Inflammatory macrophage treated with lipopolysaccharide for 4 hours (primary cell): ENCODE results near the gene ZNF45.
A peak's percentile ranks its signal among the peaks of the same experiment; 100 is the strongest.
"Not testable (repeated sequence)": the region's sequence is repeated elsewhere in the genome, so short reads cannot be mapped to it uniquely, and the experiment has no call there.

Experiments used
- DNase-seq: peaks from one replicate; pipeline ENCODE4 v3.0.0-alpha.2; 2020

The ZNF45 gene

GRCh38 chr19:43934985-43935708 is at the start of gene ZNF45:
ZNF45 (minus strand) TSS chr19:43935282; CDS start chr19:43922185, 13,097 bp downstream.
- DNase-seq = peak; percentile 90

DNA sequence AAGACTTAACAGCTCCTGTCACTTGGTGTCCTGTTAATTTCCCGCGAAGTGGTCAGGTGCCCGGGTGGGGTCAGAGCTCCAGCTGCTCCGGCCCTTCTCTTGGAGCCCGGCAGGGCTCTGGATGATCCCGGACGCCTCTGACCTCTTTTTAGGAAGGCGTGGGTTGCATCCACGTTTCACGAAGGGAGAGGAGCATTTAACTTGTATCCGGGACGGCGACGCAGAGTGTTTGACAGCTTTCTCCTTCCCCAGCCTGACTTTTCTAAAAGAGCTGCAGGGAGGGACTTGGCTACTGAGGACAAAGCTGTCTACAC is 49.6 kb upstream of the ZNF45 start:
- DNase-seq = no peak

DNA sequence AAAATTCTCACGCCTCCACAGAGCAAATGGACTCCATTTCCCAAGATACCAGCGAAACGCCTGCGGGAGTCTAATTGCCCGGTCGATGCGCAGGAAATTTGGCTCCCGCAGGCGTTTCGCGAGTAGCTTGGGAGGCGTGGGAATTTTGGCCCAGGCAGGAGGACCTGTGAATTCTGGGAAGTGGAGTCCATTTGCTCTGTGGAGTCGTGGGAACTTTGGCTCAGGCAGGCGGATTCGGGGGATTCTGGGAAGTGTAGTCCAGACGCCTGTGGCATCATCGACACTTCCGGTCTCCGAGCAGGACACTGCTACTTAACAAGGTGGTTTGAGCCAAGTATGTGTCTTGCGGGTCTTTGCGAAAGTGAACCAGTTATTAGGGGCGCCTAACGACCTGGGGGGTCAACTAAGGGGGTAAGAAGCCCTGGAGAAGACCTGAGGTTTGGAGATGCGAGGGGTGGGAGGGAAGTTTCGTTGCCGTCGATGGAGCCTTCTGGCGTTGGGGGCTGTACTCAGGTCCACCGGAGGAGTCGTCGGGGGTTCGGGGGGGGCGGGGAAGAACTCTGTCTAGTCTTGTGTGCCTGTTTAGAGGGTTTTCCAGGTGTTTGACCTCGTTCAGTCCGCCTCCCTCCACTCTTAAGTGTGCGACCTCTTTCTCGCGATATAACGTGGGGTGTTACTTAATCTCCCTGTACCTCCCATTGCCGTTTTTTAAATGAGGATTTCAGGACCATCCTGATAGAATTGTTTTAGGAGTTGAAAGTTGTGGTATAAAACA is 49.0 kb upstream of the ZNF45 start, which contains the start of gene ZNF155:
Gene ZNF155, plus strand, starts transcription at position 277 of the 775 bp plus-strand sequence. CDS start 4,356 bp downstream, outside the sequence.
- DNase-seq = peak; percentile 92

- no peak for DNase-seq
Observed at GRCh38 chr19:43983544-43983911, 48.4 kb upstream of the ZNF45 start.

DNA sequence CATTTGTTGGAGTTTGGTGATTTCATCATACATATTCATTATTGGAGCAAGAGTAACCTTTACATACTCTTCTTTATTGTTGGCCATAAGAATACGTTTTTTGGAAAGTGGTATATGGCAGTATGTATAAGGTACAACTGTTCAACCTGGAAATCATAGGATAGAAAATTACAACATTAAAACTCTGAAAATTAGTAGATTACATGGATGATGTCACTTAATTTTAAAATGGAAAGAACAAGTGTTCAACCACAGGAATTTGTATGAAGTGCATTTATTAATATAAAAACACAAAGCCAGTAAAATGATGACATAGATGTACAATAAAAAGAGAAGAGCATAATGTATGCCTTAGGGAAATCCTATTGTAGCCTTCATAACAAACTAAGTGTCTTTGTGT is 41.6 kb upstream of the ZNF45 start:
- no peak for DNase-seq

GRCh38 chr19:43966079-43966694 is 31.1 kb upstream of the ZNF45 start:
- no peak for DNase-seq

DNA sequence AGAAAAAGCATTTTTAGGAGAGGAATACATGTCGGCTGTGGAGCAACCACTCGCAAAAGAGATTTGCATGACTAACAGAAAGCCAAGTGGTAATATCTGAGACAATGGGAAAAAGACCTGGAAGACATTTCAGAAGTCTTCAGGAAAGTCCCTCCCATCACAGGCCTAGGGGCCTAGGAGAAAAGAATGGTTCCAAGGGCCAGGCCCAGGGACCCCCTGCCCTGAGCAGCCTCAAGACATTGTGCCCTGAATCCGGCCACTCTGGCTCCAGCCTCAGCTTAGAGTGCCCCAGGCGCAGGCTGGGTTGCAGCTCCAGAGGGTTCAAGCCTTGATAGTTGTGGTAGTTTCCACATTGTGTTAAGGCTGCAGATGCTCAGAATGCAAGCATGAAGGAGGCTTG is 25.3 kb upstream of the ZNF45 start:
- DNase-seq = no peak

- no peak for DNase-seq
Observed at GRCh38 chr19:43957891-43958290, 22.8 kb upstream of the ZNF45 start.

DNA sequence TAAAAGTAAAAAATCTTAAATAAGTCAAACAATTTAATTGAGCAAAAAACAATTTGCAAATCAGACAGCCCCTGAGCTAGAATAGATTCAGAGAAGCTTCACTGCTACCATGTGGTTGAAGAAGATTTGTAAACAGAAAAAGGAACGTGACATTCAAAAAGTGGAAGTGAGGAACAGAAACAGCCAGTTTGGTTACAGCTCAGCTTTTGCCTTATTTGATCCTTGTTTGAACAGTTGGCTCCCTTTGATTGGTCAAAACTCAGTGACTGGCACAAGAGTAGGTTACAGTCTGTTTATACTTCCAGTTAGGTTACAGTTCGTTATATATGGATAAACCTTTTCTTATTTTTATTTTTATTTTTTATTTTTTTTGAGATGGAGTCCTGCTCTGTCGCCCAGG is 21.7 kb upstream of the ZNF45 start:
- peak; percentile 53 for DNase-seq

DNA sequence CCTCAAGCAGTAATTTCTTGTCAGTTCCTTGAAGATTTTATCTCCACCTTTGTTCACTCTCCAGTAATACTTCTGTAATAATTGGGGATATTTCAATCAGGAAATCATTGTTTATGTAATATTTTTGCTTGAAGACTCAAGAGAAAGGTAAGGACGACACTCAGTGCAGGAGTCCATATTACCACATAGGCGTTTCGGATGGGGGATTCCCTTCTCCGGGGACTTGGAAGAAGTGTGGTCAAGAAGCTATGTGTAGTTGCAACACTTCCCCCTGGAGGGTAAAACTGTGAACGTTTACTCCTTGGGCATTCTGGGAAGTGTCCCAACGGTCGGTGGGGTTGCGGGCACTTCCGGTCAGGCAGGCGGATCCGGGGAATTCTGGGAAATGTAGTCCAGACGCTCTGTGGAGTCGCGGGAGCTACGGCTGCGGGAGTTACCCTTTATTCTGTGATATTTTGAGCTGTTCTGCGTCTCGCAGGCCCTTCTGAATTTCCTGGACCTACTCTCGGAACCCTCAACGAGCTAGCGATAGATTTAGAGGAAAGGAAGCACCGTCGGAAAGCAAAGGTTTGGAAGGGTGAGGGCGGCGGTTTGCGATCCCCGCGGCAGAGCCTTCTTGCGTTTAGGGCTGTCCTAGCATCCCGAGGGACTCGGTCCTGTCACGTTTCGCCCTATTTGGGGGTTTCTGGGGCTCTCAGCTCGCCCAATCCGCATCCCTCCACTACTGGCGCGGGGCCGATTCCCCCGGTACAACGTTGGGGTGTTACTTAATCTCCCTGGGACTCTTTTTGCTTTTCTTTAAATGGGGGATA is 16.0 kb upstream of the ZNF45 start, which contains the start of gene ZNF221:
Gene ZNF221, plus strand, starts transcription at position 395 of the 812 bp plus-strand sequence. CDS start 11,499 bp downstream, outside the sequence.
- peak; percentile 98 for DNase-seq

- DNase-seq = not testable (repeated sequence)
Observed at GRCh38 chr19:43949803-43950202, 14.7 kb upstream of the ZNF45 start.

- not testable (repeated sequence) for DNase-seq
Observed at GRCh38 chr19:43947412-43947811, 12.3 kb upstream of the ZNF45 start.

DNA sequence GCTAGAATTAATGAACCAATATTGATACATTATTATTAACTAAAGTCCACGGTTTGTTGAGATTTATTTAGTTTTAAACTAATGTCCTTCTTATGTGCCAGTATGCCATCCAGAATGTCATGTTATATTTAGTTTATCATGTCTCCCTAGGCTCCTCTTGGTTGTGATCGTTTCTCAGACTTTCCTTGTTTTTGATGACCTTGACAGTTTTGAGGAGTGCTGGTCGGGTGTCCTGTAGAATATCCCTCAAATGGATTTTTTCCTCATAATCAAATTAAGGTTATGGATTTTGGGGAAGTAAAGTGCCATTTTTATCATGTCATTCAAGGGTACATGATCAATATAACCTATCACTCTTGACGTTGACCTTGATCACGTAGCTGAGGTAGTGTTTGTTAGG is 6.1 kb upstream of the ZNF45 start:
- no peak for DNase-seq

DNA sequence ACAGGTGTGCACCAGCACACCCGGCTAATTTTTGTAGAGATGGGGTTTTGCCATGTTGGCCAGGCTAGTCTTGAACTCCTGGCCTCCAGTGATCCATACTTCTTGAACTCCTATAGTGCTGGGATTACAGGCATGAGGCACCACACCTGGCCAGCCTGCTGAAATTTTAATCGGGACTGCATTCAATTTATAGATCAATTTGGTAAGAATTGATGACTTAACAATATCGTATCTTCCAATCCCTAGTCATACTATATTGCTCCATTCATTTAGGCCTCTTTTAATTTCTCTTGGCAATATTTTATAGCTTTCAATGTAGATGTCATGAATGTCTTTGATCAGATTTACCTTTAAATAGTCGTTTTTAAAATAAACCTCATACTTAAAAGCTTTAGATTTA is 5.6 kb upstream of the ZNF45 start:
- DNase-seq = no peak

DNA sequence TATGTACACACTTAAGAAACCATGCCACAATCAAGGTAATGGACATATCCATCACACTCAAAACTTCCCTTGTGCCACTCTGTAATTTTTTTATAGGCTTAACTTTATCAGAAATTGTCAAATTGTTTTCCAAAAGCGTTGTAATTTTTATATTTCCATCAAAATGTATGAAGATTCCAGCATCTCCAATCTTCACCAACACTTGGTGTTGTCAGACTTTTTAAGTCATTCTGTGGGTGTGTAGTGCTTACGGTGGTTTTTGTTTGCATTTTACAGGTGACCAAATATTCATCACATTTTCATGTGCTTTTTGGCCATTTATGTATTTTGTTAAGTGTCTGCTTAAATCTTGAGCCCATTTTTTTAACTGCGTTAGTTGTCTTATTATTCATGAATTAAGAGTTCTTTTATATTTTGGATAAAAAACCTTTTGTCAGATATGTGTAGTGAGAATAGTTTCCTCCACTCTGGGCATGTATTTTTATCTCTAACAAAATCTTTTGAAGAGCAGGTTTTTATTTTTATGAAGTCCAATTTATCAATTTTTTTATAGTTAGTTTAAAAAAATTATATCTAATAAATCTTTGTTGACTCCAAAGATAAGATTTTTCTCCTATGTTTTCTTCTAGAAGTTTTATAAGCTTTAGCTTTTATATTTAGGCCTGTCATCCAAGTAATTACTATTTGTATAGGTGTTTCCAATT is 4.6 kb upstream of the ZNF45 start:
- no peak for DNase-seq

- no peak for DNase-seq
Observed at GRCh38 chr19:43936188-43936587, 1.1 kb upstream of the ZNF45 start.

DNA sequence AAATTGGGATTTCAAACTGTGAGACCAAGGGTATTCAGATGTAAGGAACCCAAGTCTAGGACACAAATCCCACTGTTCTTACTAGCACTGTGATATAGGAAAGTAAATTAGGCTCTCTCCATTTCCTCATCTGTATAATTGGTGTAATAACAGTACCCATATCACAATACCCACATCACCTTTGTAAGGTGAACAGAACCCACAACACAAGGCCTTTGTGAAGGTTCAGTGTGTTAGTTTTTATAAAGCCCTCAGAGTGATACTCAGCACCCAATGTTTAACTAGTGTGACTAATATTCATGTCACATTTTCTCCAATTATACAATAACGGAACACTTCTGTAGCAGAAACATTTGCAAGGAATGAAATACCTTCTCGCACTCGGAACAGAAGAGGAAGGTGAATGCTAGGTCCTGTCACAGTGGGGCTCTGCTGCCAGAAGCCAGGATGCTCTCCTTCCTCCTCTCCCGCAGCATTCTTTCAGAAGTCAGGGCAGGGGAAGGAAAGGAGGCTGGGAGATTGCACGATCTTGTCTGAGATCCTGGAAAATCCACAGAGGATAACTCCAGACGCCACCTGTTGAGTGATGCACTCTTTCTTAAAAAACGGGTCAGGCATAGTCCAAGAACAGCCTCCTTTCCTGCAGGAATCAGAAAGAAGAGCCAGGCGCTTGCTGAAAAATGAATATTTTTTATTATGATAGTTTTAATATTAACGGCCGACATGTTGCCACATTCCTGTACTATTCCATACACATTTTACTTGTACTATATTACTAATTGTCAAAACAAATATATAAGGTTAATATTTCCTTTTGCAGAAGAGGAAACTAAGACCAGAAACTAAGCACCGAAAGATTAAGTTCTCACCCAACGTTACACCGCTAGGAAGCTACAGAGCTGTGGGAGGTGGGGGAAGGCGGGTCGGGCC is 762 bp downstream of the ZNF45 start:
- DNase-seq = no peak

- DNase-seq = no peak
Observed at GRCh38 chr19:43928820-43929219, 6.3 kb downstream of the ZNF45 start.

GRCh38 chr19:43923875-43924274 is 11.2 kb downstream of the ZNF45 start:
- DNase-seq = no peak

DNA sequence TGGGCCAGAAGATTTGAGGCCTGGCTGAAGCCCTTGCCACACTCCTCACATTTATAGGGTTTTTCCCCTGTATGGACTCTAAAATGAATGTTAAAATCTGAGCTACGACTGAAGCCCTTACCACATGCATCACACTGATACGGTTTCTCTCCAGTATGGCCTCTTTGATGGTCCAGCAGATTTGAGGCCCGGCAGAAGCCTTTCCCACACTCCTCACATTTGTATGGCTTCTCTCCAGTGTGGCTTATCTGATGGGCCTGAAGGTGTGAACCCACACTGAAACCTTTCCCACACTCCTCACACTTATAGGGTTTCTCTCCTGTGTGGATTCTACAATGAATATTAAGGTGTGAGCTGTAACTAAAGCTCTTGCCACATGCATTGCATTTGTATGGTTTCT is 21.0 kb downstream of the ZNF45 start:
- no peak for DNase-seq

DNA sequence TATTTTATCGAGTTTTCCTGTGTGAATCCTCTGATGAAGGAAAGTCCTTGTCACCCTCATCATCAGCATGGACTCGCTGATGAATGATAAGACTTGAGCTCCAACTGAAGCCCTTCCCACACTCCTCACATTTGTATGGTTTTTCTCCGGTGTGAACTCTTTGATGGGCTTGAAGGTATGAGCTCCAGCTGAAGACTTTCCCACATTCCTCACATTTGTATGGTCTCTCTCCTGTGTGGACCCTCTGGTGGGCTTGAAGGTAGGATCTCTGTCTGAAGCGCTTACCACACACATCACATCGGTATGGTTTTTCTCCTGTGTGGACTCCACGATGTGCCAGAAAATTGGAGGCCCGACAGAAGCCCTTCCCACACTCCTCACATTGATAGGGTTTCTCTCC is 21.7 kb downstream of the ZNF45 start:
- no peak for DNase-seq
